MCF 10A (cell line): ENCODE data around the gene TLX2. TPM values are rescaled to one million over a fixed set of nuclear protein-coding genes. Genes with fewer than 3 reads are reported as not detected.

Experiments used
- BruUV-seq: library from RNA; stranded (reverse); fragments of 400-500 nt; replicated peaks from 2 replicates; lab custom pipeline; 2021; lab: Mats Ljungman, UMichigan
- CTCF ChIA-PET: fragments of 300-600 bp; sonication (Branson Sonifier 250); formaldehyde crosslinking; extraction: SDS; loops from one replicate; lab custom pipeline; 2021; ENCODE audit warnings: antibody characterized with exemption, inconsistent platforms; lab: Yijun Ruan, JAX
- POLR2A ChIA-PET: fragments of 300-600, 350-650 bp; sonication (Branson Sonifier 250); formaldehyde crosslinking; extraction: SDS; loops from one replicate; lab custom pipeline; 2020; ENCODE audit warnings: antibody characterized with exemption, inconsistent platforms; lab: Yijun Ruan, JAX
- DNase-seq: peaks from one replicate; pipeline ENCODE4 v3.0.0-alpha.2; 2018; ENCODE audit not compliant: unreplicated experiment
- H3K27ac Mint-ChIP-seq: one replicate; pipeline ENCODE4 v1.8.0; 2022; ENCODE audit warnings: mild to moderate bottlenecking, low read depth, mixed read lengths; ENCODE audit not compliant: unreplicated experiment
- H3K27me3 Mint-ChIP-seq: one replicate; pipeline ENCODE4 v1.8.0; 2022; ENCODE audit warnings: mixed read lengths; ENCODE audit not compliant: insufficient read depth, unreplicated experiment
- H3K36me3 Mint-ChIP-seq: one replicate; pipeline ENCODE4 v1.8.0; 2022; ENCODE audit warnings: mild to moderate bottlenecking, moderate library complexity, mixed read lengths; ENCODE audit not compliant: insufficient read depth, unreplicated experiment
- H3K4me1 Mint-ChIP-seq: one replicate; pipeline ENCODE4 v1.8.0; 2022; ENCODE audit warnings: mixed read lengths; ENCODE audit not compliant: insufficient read depth, unreplicated experiment
- H3K4me3 Mint-ChIP-seq: one replicate; pipeline ENCODE4 v1.8.0; 2022; ENCODE audit warnings: mild to moderate bottlenecking, moderate library complexity, mixed read lengths; ENCODE audit not compliant: unreplicated experiment
- H3K9me3 Mint-ChIP-seq: one replicate; pipeline ENCODE4 v1.8.0; 2022; ENCODE audit warnings: mixed read lengths; ENCODE audit not compliant: unreplicated experiment
- intact Hi-C: fragments of 100-400 bp; cut with micrococcal nuclease; formaldehyde crosslinking; loops from 2 replicates; pipeline ENCODE4 v1.14.1; 2022
- total RNA-seq: library from RNA; stranded (reverse); gene quantifications from 2 replicates; pipeline ENCODE4 v1.2.3, GENCODE V29; 2022
- TF ChIP-seq, protein P1 (sequence below): fragments of 200-600 bp; IDR thresholded peaks from one replicate; pipeline ENCODE4 v1.8.0; 2022; ENCODE audit warnings: antibody characterized with exemption, mild to moderate bottlenecking; ENCODE audit not compliant: unreplicated experiment

Gene TLX2
- total RNA-seq, 1 experiment from 2014 or later, result not detected

DNA sequence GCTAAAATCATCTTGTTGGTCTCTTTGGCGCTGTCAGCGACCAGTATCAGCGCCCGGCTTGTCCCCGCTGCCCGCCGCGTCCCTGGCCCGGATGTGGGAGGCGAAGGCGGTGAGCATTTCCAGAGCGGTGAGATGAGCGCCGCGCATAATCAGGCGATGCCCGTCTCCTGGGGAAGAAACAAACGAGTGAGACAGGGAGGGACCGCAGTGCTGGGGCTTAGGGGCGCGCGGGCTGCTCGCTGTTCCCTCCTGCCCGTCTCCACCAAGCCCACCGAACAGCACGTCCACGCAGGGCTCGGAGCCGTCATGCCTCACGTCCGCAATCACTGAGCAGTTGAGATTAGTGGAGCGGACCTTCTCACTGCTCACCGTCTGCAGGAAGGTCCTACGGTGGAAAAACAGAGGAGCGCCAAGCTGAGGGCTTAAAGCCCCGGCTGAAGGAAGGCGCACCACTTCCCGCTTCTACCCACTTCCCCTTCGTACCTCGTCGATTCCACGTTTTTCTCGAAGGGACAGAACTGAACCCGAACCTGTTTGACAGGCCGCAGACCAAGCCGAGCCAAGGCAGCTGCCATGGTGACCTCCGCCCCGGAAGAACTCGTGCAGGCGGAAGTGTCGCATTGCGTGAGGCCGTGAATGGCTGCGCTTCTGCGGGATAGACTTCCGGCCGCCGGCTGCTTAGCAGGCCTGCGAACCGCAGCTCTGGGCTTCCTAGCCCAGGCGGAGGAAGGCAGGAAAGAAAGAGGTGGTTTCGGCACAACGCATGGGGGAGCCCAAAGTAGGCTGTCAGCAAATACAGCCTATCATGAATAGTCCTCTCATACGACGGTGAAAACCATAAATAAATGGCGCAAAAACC lies 41.9 kb upstream of the TLX2 start, which contains the start of gene MRPL53:
Gene MRPL53, minus strand, starts transcription at position 595 of the 859 bp plus-strand sequence. Its CDS starts 20 bp downstream, at position 575.
- ChIA-PET CTCF (interaction anchor here (0.6 to 1.3 kb wide), 4 partner anchors 10 to 345 kb away, joined by 3 to 18 read pairs (median 3); partner anchors contain the start of genes CCDC142, INO80B and TTC31), POLR2A (interaction anchor here (0.6 to 5.7 kb wide), 12 partner anchors 9 to 735 kb away, joined by 3 to 84 read pairs (median 4); partner anchors contain the start of genes C2orf81, CCDC142, HTRA2 and INO80B)
- Mint-ChIP-seq H3K9me3 (no peaks in the 10 kb centered on the region), H3K27me3 (no peaks in the 10 kb centered on the region), H3K4me1 (peaks cover 8% of the 10 kb centered on the region), H3K4me3 (peak within 1 kb of the TSS; percentile 94), H3K36me3 (peaks cover 36% of the 10 kb centered on the region), H3K27ac (peak within 1 kb of the TSS; percentile 97)
- peak; percentile 91 for DNase-seq
- TF ChIP-seq, protein P1, sequence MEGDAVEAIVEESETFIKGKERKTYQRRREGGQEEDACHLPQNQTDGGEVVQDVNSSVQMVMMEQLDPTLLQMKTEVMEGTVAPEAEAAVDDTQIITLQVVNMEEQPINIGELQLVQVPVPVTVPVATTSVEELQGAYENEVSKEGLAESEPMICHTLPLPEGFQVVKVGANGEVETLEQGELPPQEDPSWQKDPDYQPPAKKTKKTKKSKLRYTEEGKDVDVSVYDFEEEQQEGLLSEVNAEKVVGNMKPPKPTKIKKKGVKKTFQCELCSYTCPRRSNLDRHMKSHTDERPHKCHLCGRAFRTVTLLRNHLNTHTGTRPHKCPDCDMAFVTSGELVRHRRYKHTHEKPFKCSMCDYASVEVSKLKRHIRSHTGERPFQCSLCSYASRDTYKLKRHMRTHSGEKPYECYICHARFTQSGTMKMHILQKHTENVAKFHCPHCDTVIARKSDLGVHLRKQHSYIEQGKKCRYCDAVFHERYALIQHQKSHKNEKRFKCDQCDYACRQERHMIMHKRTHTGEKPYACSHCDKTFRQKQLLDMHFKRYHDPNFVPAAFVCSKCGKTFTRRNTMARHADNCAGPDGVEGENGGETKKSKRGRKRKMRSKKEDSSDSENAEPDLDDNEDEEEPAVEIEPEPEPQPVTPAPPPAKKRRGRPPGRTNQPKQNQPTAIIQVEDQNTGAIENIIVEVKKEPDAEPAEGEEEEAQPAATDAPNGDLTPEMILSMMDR, result no peak
- intact Hi-C loops, result no loop called here
- TSS peak; percentile 94 for BruUV-seq

GRCh38 chr2:74472945-74473258 lies 41.3 kb upstream of the TLX2 start:
- DNase-seq, result no peak
- H3K27ac Mint-ChIP-seq, result peak overlapping the region; percentile 97
- H3K9me3 Mint-ChIP-seq, result no peaks in the 10 kb centered on the region
- no peaks in the 10 kb centered on the region for H3K27me3 Mint-ChIP-seq
- CTCF ChIA-PET, result interaction anchor here (0.7 to 1.3 kb wide), 3 partner anchors 9 to 605 kb away, joined by 3 to 18 read pairs (median 3); partner anchors contain the start of genes CCDC142 and TTC31
- BruUV-seq, result TSS peak; percentile 92
- H3K4me3 Mint-ChIP-seq, result peak overlapping the region; percentile 94
- POLR2A ChIA-PET, result interaction anchor here (0.6 to 5.7 kb wide), 12 partner anchors 9 to 736 kb away, joined by 3 to 84 read pairs (median 4); partner anchors contain the start of genes C2orf81, CCDC142, HTRA2 and INO80B
- peaks cover 8% of the 10 kb centered on the region for H3K4me1 Mint-ChIP-seq
- TF ChIP-seq, protein P1, result no peak
- H3K36me3 Mint-ChIP-seq, result peaks cover 37% of the 10 kb centered on the region
- intact Hi-C loops, result no loop called here

- Mint-ChIP-seq H3K27me3 (no peaks in the 10 kb centered on the region), H3K4me1 (peaks cover 8% of the 10 kb centered on the region), H3K9me3 (no peaks in the 10 kb centered on the region), H3K4me3 (no peak overlapping the region), H3K36me3 (peaks cover 37% of the 10 kb centered on the region), H3K27ac (no peak overlapping the region)
- intact Hi-C loops, result no loop called here
- DNase-seq, result no peak
- ChIA-PET POLR2A (interaction anchor here (0.9 to 5.7 kb wide), 5 partner anchors 8 to 89 kb away, joined by 3 to 84 read pairs (median 5); partner anchors contain the start of genes CCDC142, INO80B, MOGS and TTC31), CTCF (interaction anchor here (0.6 to 2.2 kb wide), 6 partner anchors 9 to 1236 kb away, joined by 3 to 15 read pairs (median 3); partner anchors contain the start of genes C2orf81, DQX1, MOGS and WDR54)
- no TSS peak for BruUV-seq
- TF ChIP-seq, protein P1, result no peak
Observed at GRCh38 chr2:74474481-74474880, 39.8 kb upstream of the TLX2 start.

DNA sequence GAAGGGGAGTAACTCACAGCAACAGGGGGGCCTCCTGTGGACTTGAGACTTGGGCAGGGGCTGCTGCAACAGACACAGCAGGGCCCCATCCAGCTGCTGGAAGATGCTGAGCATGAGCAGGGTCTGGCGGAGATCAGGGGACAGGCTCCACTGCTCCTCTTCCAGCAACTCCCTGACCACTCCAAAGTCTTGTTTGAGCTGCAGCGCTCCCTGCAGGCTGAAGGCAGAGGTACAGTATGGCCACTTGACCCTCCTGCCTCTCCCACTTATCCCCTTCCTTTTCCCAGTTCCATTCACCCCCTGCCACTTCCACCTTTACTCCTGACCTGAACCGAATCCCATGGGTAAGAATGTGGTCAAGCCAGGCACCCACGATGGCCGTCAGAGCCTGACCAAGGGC lies 39.4 kb upstream of the TLX2 start:
- Mint-ChIP-seq H3K9me3 (no peaks in the 10 kb centered on the region), H3K27me3 (no peaks in the 10 kb centered on the region), H3K36me3 (peaks cover 35% of the 10 kb centered on the region), H3K4me1 (peaks cover 7% of the 10 kb centered on the region), H3K27ac (no peak overlapping the region), H3K4me3 (no peak overlapping the region)
- ChIA-PET POLR2A (interaction anchor here (0.9 to 5.7 kb wide), 3 partner anchors 10 to 33 kb away, joined by 3 to 84 read pairs (median 5); partner anchors contain the start of genes INO80B, MOGS and WBP1), CTCF (interaction anchor here (0.6 to 2.2 kb wide), 5 partner anchors 9 to 122 kb away, joined by 3 to 15 read pairs (median 3); partner anchors contain the start of genes DQX1 and MOGS)
- DNase-seq, result no peak
- intact Hi-C loops, result no loop called here
- TF ChIP-seq, protein P1, result peak; percentile 18
- BruUV-seq, result no TSS peak
